NT2/D1 (cell line): ENCODE results near the gene ZNF710.
"Not testable (repeated sequence)": the region's sequence is repeated elsewhere in the genome, so short reads cannot be mapped to it uniquely, and the experiment has no call there.

Experiments
- DNase-seq: peaks from one replicate; pipeline ENCODE4 v3.0.0-alpha.2; 2011; ENCODE audit warnings: low read depth, low spot score
- H3K27me3 ChIP-seq: 2 replicates; pipeline ENCODE4 v1.6.0; 2011; ENCODE audit warnings: mild to moderate bottlenecking; ENCODE audit not compliant: insufficient read length, insufficient read depth
- H3K36me3 ChIP-seq: 2 replicates; pipeline ENCODE4 v1.6.1; 2011; ENCODE audit warnings: mild to moderate bottlenecking, low read length, mixed read lengths; ENCODE audit not compliant: insufficient read depth, insufficient read length
- H3K4me1 ChIP-seq: 2 replicates; pipeline ENCODE4 v1.5.1; 2011; ENCODE audit not compliant: insufficient read depth, insufficient read length
- H3K4me3 ChIP-seq: 2 replicates; pipeline ENCODE4 v1.5.1; 2011; ENCODE audit warnings: low read depth; ENCODE audit not compliant: insufficient read length
- H3K9ac ChIP-seq: 2 replicates; pipeline ENCODE4 v1.6.0; 2011; ENCODE audit warnings: low read depth; ENCODE audit not compliant: insufficient read length
- H3K9me3 ChIP-seq: 2 replicates; pipeline ENCODE4 v1.5.1; 2011; ENCODE audit warnings: mild to moderate bottlenecking, low read length; ENCODE audit not compliant: insufficient read depth
- SUZ12 ChIP-seq: IDR thresholded peaks from 2 replicates; pipeline ENCODE4 v1.6.1; 2011; ENCODE audit not compliant: insufficient read length, insufficient read depth; ENCODE audit errors: extremely low read depth
- YY1 ChIP-seq: IDR thresholded peaks from 2 replicates; pipeline ENCODE4 v1.6.1; 2011; ENCODE audit not compliant: insufficient read length, insufficient read depth
- ZNF274 ChIP-seq: IDR thresholded peaks from 2 replicates; pipeline ENCODE4 v1.6.1; 2011; ENCODE audit warnings: mild to moderate bottlenecking, low read depth, low read length

ZNF710 gene

GRCh38 chr15:89967881-89968280 is 33.2 kb upstream of the ZNF710 start:
- DNase-seq = no peak
- H3K4me1 ChIP-seq = no peaks in the 10 kb centered on the region
- no peak overlapping the region for H3K9ac ChIP-seq
- H3K36me3 ChIP-seq = no peaks in the 10 kb centered on the region
- H3K9me3 ChIP-seq = no peaks in the 10 kb centered on the region
- TF ChIP-seq YY1 (no peak), ZNF274 (no peak), SUZ12 (no peak)
- no peaks in the 10 kb centered on the region for H3K27me3 ChIP-seq
- no peak overlapping the region for H3K4me3 ChIP-seq

- no peak overlapping the region for H3K4me3 ChIP-seq
- H3K36me3 ChIP-seq = no peaks in the 10 kb centered on the region
- peak; percentile 58 for DNase-seq
- peaks cover 5% of the 10 kb centered on the region; the same call in 1 of the 2 replicates for H3K9me3 ChIP-seq
- TF ChIP-seq SUZ12 (no peak), YY1 (no peak), ZNF274 (no peak)
- H3K27me3 ChIP-seq = no peaks in the 10 kb centered on the region
- H3K9ac ChIP-seq = no peak overlapping the region
- no peaks in the 10 kb centered on the region for H3K4me1 ChIP-seq
These were observed 29.5 kb upstream of the ZNF710 start for GRCh38 chr15:89971592-89971997.

GRCh38 chr15:89972085-89972484 is 29.0 kb upstream of the ZNF710 start:
- H3K36me3 ChIP-seq = no peaks in the 10 kb centered on the region
- TF ChIP-seq SUZ12 = no peak
- no peak for TF ChIP-seq YY1
- no peak for TF ChIP-seq ZNF274
- no peaks in the 10 kb centered on the region for H3K27me3 ChIP-seq
- H3K4me3 ChIP-seq = no peak overlapping the region
- no peaks in the 10 kb centered on the region for H3K4me1 ChIP-seq
- H3K9me3 ChIP-seq = peaks cover 10% of the 10 kb centered on the region
- H3K9ac ChIP-seq = no peak overlapping the region
- no peak for DNase-seq

GRCh38 chr15:89975482-89976245 is 25.5 kb upstream of the ZNF710 start:
- peaks cover 14% of the 10 kb centered on the region for H3K9me3 ChIP-seq
- H3K36me3 ChIP-seq = no peaks in the 10 kb centered on the region
- peaks cover 4% of the 10 kb centered on the region for H3K27me3 ChIP-seq
- no peaks in the 10 kb centered on the region for H3K4me1 ChIP-seq
- H3K4me3 ChIP-seq = no peak overlapping the region
- H3K9ac ChIP-seq = no peak overlapping the region
- no peak for DNase-seq
- TF ChIP-seq ZNF274 = no peak
- no peak for TF ChIP-seq SUZ12
- TF ChIP-seq YY1 = no peak

GRCh38 chr15:89976246-89976600 is 24.9 kb upstream of the ZNF710 start:
- Histone ChIP-seq H3K4me3 (no peak overlapping the region), H3K9me3 (peaks cover 14% of the 10 kb centered on the region), H3K27me3 (peaks cover 7% of the 10 kb centered on the region), H3K9ac (no peak overlapping the region), H3K36me3 (no peaks in the 10 kb centered on the region), H3K4me1 (no peaks in the 10 kb centered on the region)
- no peak for DNase-seq
- no peak for TF ChIP-seq ZNF274
- no peak for TF ChIP-seq YY1
- TF ChIP-seq SUZ12 = no peak

- not testable (repeated sequence) for H3K9ac ChIP-seq
These were observed 23.3 kb upstream of the ZNF710 start for GRCh38 chr15:89977836-89978235.

GRCh38 chr15:89978914-89979313 is 22.2 kb upstream of the ZNF710 start:
- peaks cover 14% of the 10 kb centered on the region for H3K9me3 ChIP-seq
- H3K27me3 ChIP-seq = peaks cover 12% of the 10 kb centered on the region
- no peaks in the 10 kb centered on the region for H3K36me3 ChIP-seq
- no peak overlapping the region for H3K9ac ChIP-seq
- no peaks in the 10 kb centered on the region for H3K4me1 ChIP-seq
- TF ChIP-seq SUZ12 (no peak), ZNF274 (no peak)
- no peak overlapping the region for H3K4me3 ChIP-seq
- no peak for DNase-seq

More at GRCh38 chr15:89977836-89978235, 23.3 kb upstream of the ZNF710 start:
- H3K4me1 ChIP-seq, H3K4me3 ChIP-seq, DNase-seq, H3K36me3 ChIP-seq: not testable (repeated sequence)
- Histone ChIP-seq H3K9me3 (peaks cover 14% of the 10 kb centered on the region), H3K27me3 (peaks cover 12% of the 10 kb centered on the region)

GRCh38 chr15:89980896-89981295 is 20.2 kb upstream of the ZNF710 start:
- no peaks in the 10 kb centered on the region for H3K4me1 ChIP-seq
- peaks cover 12% of the 10 kb centered on the region for H3K27me3 ChIP-seq
- no peaks in the 10 kb centered on the region for H3K36me3 ChIP-seq
- H3K9me3 ChIP-seq = peaks cover 24% of the 10 kb centered on the region
- H3K4me3 ChIP-seq = no peak overlapping the region
- H3K9ac ChIP-seq = no peak overlapping the region
- no peak for DNase-seq
- TF ChIP-seq YY1 (no peak), ZNF274 (no peak), SUZ12 (no peak)
